Inflammatory macrophage treated with lipopolysaccharide for 1 hour (primary cell): ENCODE results near the gene TSHZ1.

Source experiments
- DNase-seq, 2 donors: peaks; one replicate each; pipeline ENCODE4 v3.0.0-alpha.2; 2020 to 2022

TSHZ1 gene

GRCh38 chr18:75249672-75250470 lies 39.3 kb downstream of the TSHZ1 start:
- DNase-seq: no peak

DNA sequence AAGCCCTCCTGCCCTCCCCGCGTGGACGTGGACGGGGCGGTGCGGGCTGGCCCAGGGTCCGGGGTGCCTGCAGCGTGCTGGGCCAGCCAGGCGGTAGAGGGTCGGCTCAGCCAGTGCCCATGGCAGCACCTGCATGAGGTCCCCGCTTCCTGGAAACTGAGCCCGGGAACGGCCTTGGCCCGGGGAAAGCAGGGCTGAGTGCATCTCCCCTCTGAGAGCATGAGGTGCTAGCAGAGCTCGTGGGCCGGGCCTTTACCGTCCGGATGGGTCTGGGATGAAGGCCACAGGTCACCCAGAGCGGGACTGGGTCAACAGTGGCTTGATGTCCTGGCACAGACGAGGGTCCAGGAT lies 39.8 kb downstream of the TSHZ1 start:
- no peak for DNase-seq

GRCh38 chr18:75251466-75251865 lies 40.9 kb downstream of the TSHZ1 start:
- no peak for DNase-seq

GRCh38 chr18:75252136-75252535 lies 41.5 kb downstream of the TSHZ1 start:
- no peak for DNase-seq

DNA sequence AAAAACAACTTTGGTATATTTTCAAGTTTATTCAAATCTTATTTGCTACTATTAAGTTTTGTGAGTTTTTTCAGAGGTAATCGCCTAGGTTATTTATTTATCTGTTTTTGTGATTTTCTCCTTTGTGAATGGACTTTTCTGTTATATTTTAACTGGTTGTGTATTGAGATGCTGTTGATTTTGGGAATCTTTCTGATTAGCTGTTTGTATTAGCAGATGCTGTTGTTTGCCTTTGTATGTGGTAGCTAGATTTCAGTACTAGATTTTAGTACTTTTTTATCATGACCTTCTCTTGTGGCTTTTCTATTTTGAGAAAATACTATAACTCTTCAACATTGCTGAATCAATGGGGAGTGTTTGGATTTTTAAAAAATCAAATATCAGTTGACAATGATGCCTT lies 42.4 kb downstream of the TSHZ1 start:
- no peak for DNase-seq

DNA sequence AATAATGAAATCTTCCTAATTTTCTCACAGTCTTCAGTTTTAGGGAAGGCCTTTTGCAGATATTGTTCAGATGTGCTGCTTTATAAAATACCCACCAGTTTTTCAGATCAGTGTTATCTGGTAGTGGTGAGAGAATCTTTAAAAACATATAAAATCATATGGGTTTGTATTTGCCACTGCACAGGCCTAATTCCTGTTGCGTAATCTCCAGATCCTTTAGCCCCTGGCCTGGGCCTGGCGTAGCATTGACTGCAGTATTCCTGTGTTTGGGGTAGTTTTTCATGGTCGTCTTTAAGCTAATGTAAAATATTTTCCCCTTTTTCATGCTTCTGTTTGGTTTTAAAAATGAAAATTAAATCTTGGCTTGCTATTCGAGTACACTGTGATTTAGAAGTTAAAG lies 43.2 kb downstream of the TSHZ1 start:
- DNase-seq: no peak

DNA sequence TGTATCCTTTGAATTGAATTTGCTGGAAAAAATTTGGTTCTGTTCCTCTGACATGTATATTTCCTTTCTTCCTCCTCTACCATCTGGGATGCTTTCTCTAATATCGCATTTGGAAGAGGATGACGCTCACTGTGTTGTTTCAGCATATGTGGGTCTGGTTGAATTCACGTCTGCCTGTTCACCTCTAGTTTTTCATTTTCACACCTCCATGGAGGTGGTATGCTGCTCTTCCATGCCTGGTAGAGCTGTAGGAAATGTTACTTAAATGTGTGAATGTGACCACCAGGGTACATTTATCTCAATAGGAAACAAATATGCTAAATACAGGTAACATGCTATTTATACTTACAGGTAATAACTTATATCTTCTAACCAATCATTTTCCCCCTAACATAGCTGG lies 44.5 kb downstream of the TSHZ1 start:
- DNase-seq: no peak

GRCh38 chr18:75256376-75256775 lies 45.8 kb downstream of the TSHZ1 start:
- peak; percentile 3 to 17 for DNase-seq

DNA sequence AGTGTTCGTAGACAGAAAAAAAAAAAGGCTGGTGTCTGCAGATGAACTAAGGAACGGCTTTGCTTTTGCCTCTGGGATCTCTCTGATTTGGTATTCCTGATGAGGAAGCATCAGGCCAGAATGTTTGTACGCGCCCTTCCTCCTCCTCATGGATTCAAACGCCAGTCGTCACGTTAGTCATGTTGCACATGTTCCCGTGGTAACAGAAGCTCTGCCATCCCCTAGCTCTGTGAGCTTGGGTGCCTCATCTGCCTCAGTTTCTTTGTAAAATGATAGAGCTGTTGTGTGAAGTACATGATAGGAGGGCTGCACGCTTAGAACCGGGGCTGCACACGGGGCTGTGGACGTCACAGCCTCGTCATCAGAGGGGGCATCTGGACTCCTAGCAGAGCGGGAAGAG lies 47.0 kb downstream of the TSHZ1 start:
- no peak for DNase-seq

- peak in 1 of 2 donors; percentile 5 for DNase-seq
Observed at GRCh38 chr18:75261430-75262223, 51.0 kb downstream of the TSHZ1 start.

- DNase-seq: peak in 1 of 2 donors; percentile 61
Observed at GRCh38 chr18:75262511-75262910, 51.9 kb downstream of the TSHZ1 start.

- no peak for DNase-seq
Observed at GRCh38 chr18:75264195-75264594, 53.6 kb downstream of the TSHZ1 start.

GRCh38 chr18:75264926-75265597 lies 54.5 kb downstream of the TSHZ1 start:
- no peak for DNase-seq

DNA sequence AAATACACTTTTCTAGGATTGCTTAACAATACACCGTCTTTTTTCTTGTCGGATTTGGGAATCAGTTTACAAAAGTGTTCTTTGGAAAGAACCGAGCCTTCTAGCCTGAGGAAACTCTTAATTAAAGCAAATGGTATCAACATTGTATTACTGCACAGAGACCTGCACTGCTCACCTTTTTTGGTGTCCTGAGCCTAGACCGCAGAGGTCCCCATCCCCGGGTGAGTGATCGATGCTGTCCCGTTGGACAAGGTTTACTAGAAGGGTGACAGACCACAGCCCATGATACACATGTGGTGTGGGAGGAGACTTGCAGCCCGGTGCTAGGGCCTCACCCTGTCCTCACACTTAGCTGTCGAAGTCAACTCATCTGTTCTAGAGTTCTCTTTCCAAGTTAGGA lies 55.3 kb downstream of the TSHZ1 start:
- no peak for DNase-seq

GRCh38 chr18:75267643-75268363 lies 57.2 kb downstream of the TSHZ1 start:
- DNase-seq: peak in 1 of 2 donors; percentile 48

GRCh38 chr18:75268364-75268646 lies 57.7 kb downstream of the TSHZ1 start:
- no peak for DNase-seq

GRCh38 chr18:75269124-75269680 lies 58.6 kb downstream of the TSHZ1 start:
- no peak for DNase-seq

DNA sequence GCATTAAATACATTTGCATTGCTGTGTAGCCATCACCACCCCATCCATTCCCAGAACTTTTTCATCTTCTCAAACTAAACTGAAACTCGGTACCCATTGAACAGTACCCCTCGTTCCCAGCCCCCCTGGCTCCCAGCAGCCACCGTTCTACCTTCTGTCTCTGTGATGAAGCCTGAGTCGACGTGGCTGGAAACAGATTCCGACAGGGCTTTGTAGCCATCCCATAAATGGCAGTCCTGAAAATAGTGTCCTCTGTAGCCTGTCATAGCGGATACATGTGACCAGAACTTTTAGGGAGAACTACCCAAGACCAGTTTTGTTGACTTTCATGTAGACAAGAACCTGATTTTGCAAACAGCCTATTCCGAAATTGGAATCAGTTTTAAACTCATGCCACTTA lies 59.1 kb downstream of the TSHZ1 start:
- no peak for DNase-seq

DNA sequence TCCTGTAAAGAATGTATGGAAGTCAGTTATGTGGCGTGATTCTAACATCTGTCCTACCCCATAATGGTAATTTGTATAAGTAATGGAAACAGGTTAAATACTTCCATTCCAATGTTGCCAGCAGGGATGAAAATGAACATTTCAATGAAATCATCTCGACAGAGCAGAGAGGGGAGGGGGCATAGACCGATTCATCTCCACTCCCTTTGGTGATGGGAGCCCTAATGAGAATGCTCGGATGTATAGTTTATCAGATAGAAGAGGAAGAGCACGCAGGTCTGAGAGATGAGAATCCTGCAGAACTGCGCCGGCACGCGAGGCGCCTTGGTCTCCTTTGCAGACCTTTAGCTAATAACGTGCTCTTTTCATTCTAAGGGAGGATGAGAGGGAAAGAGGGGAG lies 61.4 kb downstream of the TSHZ1 start:
- no peak for DNase-seq

GRCh38 chr18:75273817-75274216 lies 63.2 kb downstream of the TSHZ1 start:
- no peak for DNase-seq

DNA sequence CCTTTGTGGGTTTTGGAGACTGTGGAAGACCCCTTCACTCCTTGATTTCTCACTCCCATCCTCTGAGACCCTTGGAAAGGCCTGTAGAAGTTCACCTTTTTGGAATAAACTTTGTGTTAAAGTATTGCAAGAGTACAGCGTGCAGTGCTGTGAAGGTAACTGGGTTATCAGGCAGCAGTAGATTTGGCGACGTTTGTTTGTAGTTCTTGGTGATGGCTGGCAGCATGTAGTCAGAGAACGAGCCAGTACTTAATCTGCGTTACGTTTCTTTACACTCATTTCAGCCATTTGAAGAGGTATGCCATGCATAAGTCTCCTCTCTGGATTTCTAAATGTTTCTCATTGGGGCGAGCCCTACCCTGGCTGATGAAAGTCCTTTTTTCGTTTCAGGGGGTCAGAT lies 64.6 kb downstream of the TSHZ1 start:
- DNase-seq: no peak

- DNase-seq: peak; percentile 13 to 21
Observed at GRCh38 chr18:75276818-75277609, 66.4 kb downstream of the TSHZ1 start.
